ENCODE measurements around the gene ACP6.

The ACP6 gene

GRCh38 chr1:147600119-147601111, 69.9 kb downstream of the ACP6 start:
- Mint-ChIP-seq H3K9me3 (no peaks in the 10 kb centered on the region), H3K27me3 (no peaks in the 10 kb centered on the region), H3K4me3 (peak overlapping the region; percentile 89), H3K27ac (no peak overlapping the region), H3K4me1 (peaks cover 12% of the 10 kb centered on the region), H3K36me3 (no peaks in the 10 kb centered on the region)
- ATAC-seq (ENCODE audit: low read depth) (no peak), DNase-seq (ENCODE audit: low spot score in 2 of 2) (no peak)

GRCh38 chr1:147599362-147600118, 70.8 kb downstream of the ACP6 start:
- Mint-ChIP-seq H3K4me1 (peaks cover 12% of the 10 kb centered on the region), H3K27me3 (no peaks in the 10 kb centered on the region), H3K27ac (peak overlapping the region; percentile 60), H3K4me3 (peak overlapping the region; percentile 89), H3K9me3 (no peaks in the 10 kb centered on the region), H3K36me3 (no peaks in the 10 kb centered on the region)
- ATAC-seq (ENCODE audit: low read depth) (peak; percentile 80), DNase-seq (ENCODE audit: low spot score in 2 of 2) (peak; percentile 88 to 91)

- Mint-ChIP-seq H3K4me1 (peaks cover 12% of the 10 kb centered on the region), H3K27me3 (no peaks in the 10 kb centered on the region), H3K27ac (peak overlapping the region; percentile 60), H3K36me3 (no peaks in the 10 kb centered on the region), H3K9me3 (no peaks in the 10 kb centered on the region), H3K4me3 (peak overlapping the region; percentile 89)
- ATAC-seq (ENCODE audit: low read depth) (no peak), DNase-seq (ENCODE audit: low spot score in 2 of 2) (peak; percentile 27 to 38)
Measured at GRCh38 chr1:147598621-147599361, 71.5 kb downstream of the ACP6 start.

GRCh38 chr1:147597010-147597409, 73.3 kb downstream of the ACP6 start:
- Mint-ChIP-seq H3K4me1 (peaks cover 12% of the 10 kb centered on the region), H3K27me3 (no peaks in the 10 kb centered on the region)
- ATAC-seq (ENCODE audit: low read depth), result no peak

More at GRCh38 chr1:147597010-147597409, 73.3 kb downstream of the ACP6 start:
- H3K36me3 Mint-ChIP-seq, result no peaks in the 10 kb centered on the region
- no peak for DNase-seq (ENCODE audit: low spot score in 2 of 2)
- H3K27ac Mint-ChIP-seq, result no peak overlapping the region
- no peaks in the 10 kb centered on the region for H3K9me3 Mint-ChIP-seq
- H3K4me3 Mint-ChIP-seq, result no peak overlapping the region
